Esophagus muscularis mucosa (tissue), 3 donors: Measurements from ENCODE around the gene DHX30.

Experiments used
- POLR2AphosphoS5 ChIP-seq, 2 donors: sonication (generic); formaldehyde crosslinking; IDR thresholded peaks; one replicate each; pipeline ENCODE4 v1.6.1; 2017; ENCODE audit warnings: antibody characterized with exemption in 2 of 2
- TF ChIP-seq, protein P1 (sequence below), 3 experiments: fragments of 200-600 bp in 2 of 3; fragments of 450-650 bp in 1 of 3; sonication (generic) in 2 of 3; IDR thresholded peaks; one replicate each; pipeline ENCODE4 v1.5.1; 2017 to 2019; ENCODE audit warnings: antibody characterized with exemption in 3 of 3, mild to moderate bottlenecking in 2 of 3, moderate library complexity in 1 of 3

DNA sequence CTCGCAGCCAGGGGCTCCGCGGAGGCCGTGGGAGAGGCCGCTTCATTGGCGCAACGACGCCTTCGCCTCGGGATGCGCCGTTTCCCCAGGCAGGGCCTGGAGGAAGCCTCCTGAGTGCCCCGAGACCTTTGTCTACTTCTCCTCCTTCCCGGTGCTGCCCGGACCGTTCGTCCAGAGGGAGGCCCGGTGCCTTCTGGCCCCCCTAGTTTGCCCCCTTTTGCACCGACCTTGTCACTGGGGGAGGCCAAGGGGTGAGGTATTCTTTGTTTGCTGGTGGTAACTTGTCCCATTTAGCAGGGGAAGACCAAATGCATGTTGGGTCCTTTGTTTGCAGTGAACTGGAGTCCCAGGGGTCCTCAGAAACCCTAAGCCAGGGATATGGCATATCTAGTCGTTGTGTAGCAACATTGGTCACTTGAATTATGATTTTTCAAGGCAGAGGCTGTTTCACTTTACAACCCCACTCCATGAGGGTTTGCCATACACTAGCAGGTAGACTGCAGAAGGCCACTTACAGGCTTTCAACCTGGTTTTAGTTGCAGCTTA is 615 bp downstream of the DHX30 start:
- no peak for TF ChIP-seq POLR2AphosphoS5 (IDR thresholded peaks at IDR 0.05)
- TF ChIP-seq, protein P1, sequence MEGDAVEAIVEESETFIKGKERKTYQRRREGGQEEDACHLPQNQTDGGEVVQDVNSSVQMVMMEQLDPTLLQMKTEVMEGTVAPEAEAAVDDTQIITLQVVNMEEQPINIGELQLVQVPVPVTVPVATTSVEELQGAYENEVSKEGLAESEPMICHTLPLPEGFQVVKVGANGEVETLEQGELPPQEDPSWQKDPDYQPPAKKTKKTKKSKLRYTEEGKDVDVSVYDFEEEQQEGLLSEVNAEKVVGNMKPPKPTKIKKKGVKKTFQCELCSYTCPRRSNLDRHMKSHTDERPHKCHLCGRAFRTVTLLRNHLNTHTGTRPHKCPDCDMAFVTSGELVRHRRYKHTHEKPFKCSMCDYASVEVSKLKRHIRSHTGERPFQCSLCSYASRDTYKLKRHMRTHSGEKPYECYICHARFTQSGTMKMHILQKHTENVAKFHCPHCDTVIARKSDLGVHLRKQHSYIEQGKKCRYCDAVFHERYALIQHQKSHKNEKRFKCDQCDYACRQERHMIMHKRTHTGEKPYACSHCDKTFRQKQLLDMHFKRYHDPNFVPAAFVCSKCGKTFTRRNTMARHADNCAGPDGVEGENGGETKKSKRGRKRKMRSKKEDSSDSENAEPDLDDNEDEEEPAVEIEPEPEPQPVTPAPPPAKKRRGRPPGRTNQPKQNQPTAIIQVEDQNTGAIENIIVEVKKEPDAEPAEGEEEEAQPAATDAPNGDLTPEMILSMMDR (IDR thresholded peaks at IDR 0.05) = no peak
